GM23338 (cell line): ENCODE results near the gene NUP50. TPM values are rescaled to one million over a fixed set of nuclear protein-coding genes. Genes with fewer than 3 reads are reported as not detected.

ENCODE experiments used
- ATAC-seq: fragments of 200-7000 bp; cut with Tn5 transposase; 3 replicates; pipeline ENCODE4 v1.9.1; 2020
- DNase-seq: peaks from one replicate; pipeline ENCODE4 v3.0.0-alpha.2; 2015; ENCODE audit warnings: low spot score
- H2AFZ ChIP-seq: fragments of 200-600 bp; sonication (generic); 2 replicates; pipeline ENCODE4 v1.8.0; 2016; ENCODE audit warnings: antibody characterized with exemption, mild to moderate bottlenecking, moderate library complexity
- H3F3A ChIP-seq: fragments of 200-600 bp; sonication (generic); replicated peaks from 2 replicates; pipeline ENCODE4 v1.8.0; 2017; ENCODE audit warnings: antibody characterized with exemption, mixed run types, low read depth
- H3K27ac ChIP-seq: fragments of 200-600 bp; sonication (generic); 2 replicates; pipeline ENCODE4 v1.6.1; 2016; ENCODE audit warnings: low read depth
- H3K27me3 ChIP-seq: fragments of 200-600 bp; sonication (generic); 2 replicates; pipeline ENCODE4 v1.8.0; 2016; ENCODE audit warnings: mild to moderate bottlenecking, mixed run types, moderate library complexity; ENCODE audit not compliant: insufficient read depth
- H3K36me3 ChIP-seq: fragments of 200-600 bp; sonication (generic); 2 replicates; pipeline ENCODE4 v1.8.0; 2016; ENCODE audit warnings: mild to moderate bottlenecking; ENCODE audit not compliant: insufficient read depth
- H3K4me1 ChIP-seq: fragments of 200-600 bp; sonication (generic); 2 replicates; pipeline ENCODE4 v1.8.0; 2016; ENCODE audit warnings: mild to moderate bottlenecking, moderate library complexity; ENCODE audit not compliant: insufficient read depth
- H3K4me2 ChIP-seq: fragments of 200-600 bp; sonication (generic); 2 replicates; pipeline ENCODE4 v1.7.1; 2017; ENCODE audit warnings: mixed run types
- H3K4me3 ChIP-seq: fragments of 200-600 bp; sonication (generic); 2 replicates; pipeline ENCODE4 v1.6.1; 2016; ENCODE audit warnings: mixed run types
- H3K79me2 ChIP-seq: fragments of 200-600 bp; sonication (generic); replicated peaks from 2 replicates; pipeline ENCODE4 v1.8.0; 2017; ENCODE audit warnings: mild to moderate bottlenecking; ENCODE audit not compliant: insufficient read depth
- H3K9me2 ChIP-seq: fragments of 200-600 bp; sonication (generic); 2 replicates; pipeline ENCODE4 v1.8.0; 2017; ENCODE audit not compliant: insufficient read depth
- H4K20me1 ChIP-seq: fragments of 200-600 bp; sonication (generic); replicated peaks from 2 replicates; pipeline ENCODE4 v1.8.0; 2017; ENCODE audit warnings: mild to moderate bottlenecking; ENCODE audit not compliant: insufficient read depth
- H3K27ac Mint-ChIP-seq: 2 replicates; pipeline ENCODE4 v1.8.0; 2020; ENCODE audit warnings: inconsistent platforms, mild to moderate bottlenecking, moderate library complexity, mixed read lengths
- H3K27me3 Mint-ChIP-seq: 3 replicates; pipeline ENCODE4 v1.8.0; 2022; ENCODE audit warnings: low read depth, mild to moderate bottlenecking, moderate library complexity, mixed read lengths, inconsistent platforms; ENCODE audit not compliant: insufficient read depth, poor library complexity
- H3K36me3 Mint-ChIP-seq: 3 replicates; pipeline ENCODE4 v1.8.0; 2021; ENCODE audit warnings: low read depth, mild to moderate bottlenecking, inconsistent platforms, moderate library complexity, mixed read lengths
- H3K4me1 Mint-ChIP-seq: 3 replicates; pipeline ENCODE4 v1.8.0; 2020; ENCODE audit warnings: mild to moderate bottlenecking, inconsistent platforms, mixed read lengths
- H3K4me3 Mint-ChIP-seq: 3 replicates; pipeline ENCODE4 v1.8.0; 2021; ENCODE audit warnings: moderate library complexity, mild to moderate bottlenecking, inconsistent platforms, mixed read lengths
- H3K9me3 Mint-ChIP-seq: 3 replicates; pipeline ENCODE4 v1.8.0; 2020; ENCODE audit warnings: moderate library complexity, mild to moderate bottlenecking, inconsistent platforms, mixed read lengths
- CREB1 ChIP-seq: fragments of 250-450 bp; sonication (Bioruptor Pico); IDR thresholded peaks from 2 replicates; pipeline ENCODE4 v1.5.0; 2020; ENCODE audit warnings: low read depth, mild to moderate bottlenecking, moderate library complexity
- EZH2phosphoT487 ChIP-seq: fragments of 200-600 bp; sonication (generic); IDR thresholded peaks from one replicate; pipeline ENCODE4 v1.8.1; 2018; ENCODE audit warnings: antibody characterized with exemption; ENCODE audit not compliant: unreplicated experiment
- JUNB ChIP-seq: IDR thresholded peaks from one replicate; pipeline ENCODE4 v1.6.1; 2016; ENCODE audit warnings: antibody characterized with exemption; ENCODE audit not compliant: unreplicated experiment
- NANOG ChIP-seq: IDR thresholded peaks from 2 replicates; pipeline ENCODE4 v1.6.1; 2016; ENCODE audit warnings: antibody characterized with exemption, borderline replicate concordance
- POLR2AphosphoS5 ChIP-seq: IDR thresholded peaks from 2 replicates; pipeline ENCODE4 v1.6.1; 2016; ENCODE audit warnings: antibody characterized with exemption, low read depth
- ZNF114 ChIP-seq: fragments of 250-450 bp; sonication (Bioruptor Pico); IDR thresholded peaks from 2 replicates; pipeline ENCODE4 v1.5.0; 2020; ENCODE audit warnings: mild to moderate bottlenecking, moderate library complexity
- ZNF331 ChIP-seq: fragments of 250-450 bp; sonication (Bioruptor Pico); IDR thresholded peaks from 2 replicates; pipeline ENCODE4 v1.5.0; 2020; ENCODE audit warnings: low read depth, mild to moderate bottlenecking, moderate library complexity
- polyA plus RNA-seq: library from polyadenylated mRNA; unstranded; fragments of >200 nt; fragmentation: Nextera tagmentation; extraction: Ambion mirVana; gene quantifications from 2 replicates; pipeline ENCODE4 v1.2.1, GENCODE V29; 2016
- total RNA-seq: library from RNA; depleted of rRNA; stranded (reverse); fragments of >200 nt; shearing (Covaris generic); gene quantifications from 2 replicates; pipeline ENCODE4 v1.2.3, GENCODE V29; 2014
- TF ChIP-seq, protein P1 (sequence below): fragments of 250-450 bp; sonication (Bioruptor Pico); IDR thresholded peaks from 2 replicates; pipeline ENCODE4 v1.5.0; 2020; ENCODE audit warnings: mild to moderate bottlenecking, moderate library complexity
- TF ChIP-seq, protein P2 (sequence below): IDR thresholded peaks from one replicate; pipeline ENCODE4 v1.6.1; 2018; ENCODE audit warnings: antibody characterized with exemption; ENCODE audit not compliant: unreplicated experiment
- TF ChIP-seq, protein P3 (sequence below): IDR thresholded peaks from 2 replicates; pipeline ENCODE4 v1.6.1; 2016; ENCODE audit warnings: antibody characterized with exemption

Gene NUP50
- total and polyA plus RNA-seq, 2 experiments from 2014 or later, result 45.9 to 96.6 TPM

DNA sequence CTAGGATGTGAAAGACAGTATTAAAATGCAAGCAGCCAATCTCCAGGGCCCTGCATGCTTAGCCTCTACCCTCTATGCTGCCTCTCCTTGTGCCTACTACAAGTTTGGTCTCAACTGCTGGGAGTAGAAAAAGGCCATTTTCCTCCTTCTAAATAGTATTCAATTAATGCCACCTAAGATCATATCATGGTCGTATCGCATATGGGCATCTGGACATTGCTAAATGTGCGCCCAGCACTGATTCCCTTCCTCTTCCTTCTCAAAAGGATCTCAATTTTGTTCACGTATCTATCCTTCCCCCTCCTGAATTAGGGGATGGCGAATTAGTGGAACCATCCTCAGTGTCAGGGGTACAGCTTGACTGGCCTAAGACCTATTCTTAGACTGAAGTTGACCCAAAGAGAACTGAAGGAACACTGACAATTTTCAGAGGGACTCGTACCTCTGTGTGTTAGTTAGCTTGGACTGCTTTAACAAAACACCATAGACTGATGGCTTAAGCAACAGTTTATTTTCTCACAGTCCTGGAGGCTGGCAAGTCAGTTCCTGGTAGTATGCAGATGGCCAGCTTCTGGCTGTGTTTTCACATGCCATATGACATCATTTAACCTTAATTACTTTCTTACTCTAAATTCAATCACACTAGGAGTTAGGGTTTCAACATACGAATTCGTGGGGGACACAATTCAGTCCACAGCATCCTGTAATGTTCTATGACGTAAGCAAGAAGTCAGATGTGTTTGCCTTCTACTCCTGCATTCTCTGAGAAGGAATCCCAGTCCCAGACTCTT lies 8.5 kb upstream of the NUP50 start:
- no peak for ATAC-seq
- H3K36me3 Mint-ChIP-seq, result peaks cover 23% of the 10 kb centered on the region

DNA sequence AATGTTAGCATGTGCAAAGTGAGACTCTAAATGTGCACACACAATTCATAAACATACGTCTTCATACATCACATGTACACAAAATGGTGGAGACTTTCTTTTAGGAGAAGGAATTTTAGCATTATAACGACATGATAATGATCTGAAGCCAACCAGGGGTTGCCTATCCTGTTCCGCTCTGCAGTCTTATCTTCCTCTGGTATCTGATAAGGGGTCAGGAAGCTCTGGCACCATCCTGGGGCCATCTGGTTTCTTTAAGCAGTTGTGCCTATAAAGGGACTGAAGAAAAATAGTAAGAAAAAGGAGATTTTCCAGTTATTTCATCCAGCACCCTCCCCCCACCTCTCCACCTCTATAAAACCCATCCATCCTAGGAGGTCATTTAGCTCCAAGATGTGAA lies 5.8 kb upstream of the NUP50 start:
- Histone ChIP-seq H3F3A (peaks cover 20% of the 10 kb centered on the region; the same call in 1 of the 2 replicates), H4K20me1 (peaks cover 26% of the 10 kb centered on the region), H3K4me1 (peaks cover 35% of the 10 kb centered on the region), H2AFZ (no peak overlapping the region), H3K4me2 (no peak overlapping the region), H3K9me2 (no peaks in the 10 kb centered on the region), H3K36me3 (peaks cover 11% of the 10 kb centered on the region; the same call in 1 of the 2 replicates), H3K27ac (no peak overlapping the region), H3K79me2 (peaks cover 51% of the 10 kb centered on the region), H3K27me3 (no peaks in the 10 kb centered on the region), H3K4me3 (no peak overlapping the region)
- Mint-ChIP-seq H3K36me3 (peaks cover 22% of the 10 kb centered on the region), H3K27me3 (peaks cover 7% of the 10 kb centered on the region), H3K4me1 (peaks cover 30% of the 10 kb centered on the region), H3K27ac (no peak overlapping the region), H3K9me3 (no peaks in the 10 kb centered on the region), H3K4me3 (no peak overlapping the region)
- DNase-seq (no peak), ATAC-seq (no peak)
- TF ChIP-seq, protein P1, sequence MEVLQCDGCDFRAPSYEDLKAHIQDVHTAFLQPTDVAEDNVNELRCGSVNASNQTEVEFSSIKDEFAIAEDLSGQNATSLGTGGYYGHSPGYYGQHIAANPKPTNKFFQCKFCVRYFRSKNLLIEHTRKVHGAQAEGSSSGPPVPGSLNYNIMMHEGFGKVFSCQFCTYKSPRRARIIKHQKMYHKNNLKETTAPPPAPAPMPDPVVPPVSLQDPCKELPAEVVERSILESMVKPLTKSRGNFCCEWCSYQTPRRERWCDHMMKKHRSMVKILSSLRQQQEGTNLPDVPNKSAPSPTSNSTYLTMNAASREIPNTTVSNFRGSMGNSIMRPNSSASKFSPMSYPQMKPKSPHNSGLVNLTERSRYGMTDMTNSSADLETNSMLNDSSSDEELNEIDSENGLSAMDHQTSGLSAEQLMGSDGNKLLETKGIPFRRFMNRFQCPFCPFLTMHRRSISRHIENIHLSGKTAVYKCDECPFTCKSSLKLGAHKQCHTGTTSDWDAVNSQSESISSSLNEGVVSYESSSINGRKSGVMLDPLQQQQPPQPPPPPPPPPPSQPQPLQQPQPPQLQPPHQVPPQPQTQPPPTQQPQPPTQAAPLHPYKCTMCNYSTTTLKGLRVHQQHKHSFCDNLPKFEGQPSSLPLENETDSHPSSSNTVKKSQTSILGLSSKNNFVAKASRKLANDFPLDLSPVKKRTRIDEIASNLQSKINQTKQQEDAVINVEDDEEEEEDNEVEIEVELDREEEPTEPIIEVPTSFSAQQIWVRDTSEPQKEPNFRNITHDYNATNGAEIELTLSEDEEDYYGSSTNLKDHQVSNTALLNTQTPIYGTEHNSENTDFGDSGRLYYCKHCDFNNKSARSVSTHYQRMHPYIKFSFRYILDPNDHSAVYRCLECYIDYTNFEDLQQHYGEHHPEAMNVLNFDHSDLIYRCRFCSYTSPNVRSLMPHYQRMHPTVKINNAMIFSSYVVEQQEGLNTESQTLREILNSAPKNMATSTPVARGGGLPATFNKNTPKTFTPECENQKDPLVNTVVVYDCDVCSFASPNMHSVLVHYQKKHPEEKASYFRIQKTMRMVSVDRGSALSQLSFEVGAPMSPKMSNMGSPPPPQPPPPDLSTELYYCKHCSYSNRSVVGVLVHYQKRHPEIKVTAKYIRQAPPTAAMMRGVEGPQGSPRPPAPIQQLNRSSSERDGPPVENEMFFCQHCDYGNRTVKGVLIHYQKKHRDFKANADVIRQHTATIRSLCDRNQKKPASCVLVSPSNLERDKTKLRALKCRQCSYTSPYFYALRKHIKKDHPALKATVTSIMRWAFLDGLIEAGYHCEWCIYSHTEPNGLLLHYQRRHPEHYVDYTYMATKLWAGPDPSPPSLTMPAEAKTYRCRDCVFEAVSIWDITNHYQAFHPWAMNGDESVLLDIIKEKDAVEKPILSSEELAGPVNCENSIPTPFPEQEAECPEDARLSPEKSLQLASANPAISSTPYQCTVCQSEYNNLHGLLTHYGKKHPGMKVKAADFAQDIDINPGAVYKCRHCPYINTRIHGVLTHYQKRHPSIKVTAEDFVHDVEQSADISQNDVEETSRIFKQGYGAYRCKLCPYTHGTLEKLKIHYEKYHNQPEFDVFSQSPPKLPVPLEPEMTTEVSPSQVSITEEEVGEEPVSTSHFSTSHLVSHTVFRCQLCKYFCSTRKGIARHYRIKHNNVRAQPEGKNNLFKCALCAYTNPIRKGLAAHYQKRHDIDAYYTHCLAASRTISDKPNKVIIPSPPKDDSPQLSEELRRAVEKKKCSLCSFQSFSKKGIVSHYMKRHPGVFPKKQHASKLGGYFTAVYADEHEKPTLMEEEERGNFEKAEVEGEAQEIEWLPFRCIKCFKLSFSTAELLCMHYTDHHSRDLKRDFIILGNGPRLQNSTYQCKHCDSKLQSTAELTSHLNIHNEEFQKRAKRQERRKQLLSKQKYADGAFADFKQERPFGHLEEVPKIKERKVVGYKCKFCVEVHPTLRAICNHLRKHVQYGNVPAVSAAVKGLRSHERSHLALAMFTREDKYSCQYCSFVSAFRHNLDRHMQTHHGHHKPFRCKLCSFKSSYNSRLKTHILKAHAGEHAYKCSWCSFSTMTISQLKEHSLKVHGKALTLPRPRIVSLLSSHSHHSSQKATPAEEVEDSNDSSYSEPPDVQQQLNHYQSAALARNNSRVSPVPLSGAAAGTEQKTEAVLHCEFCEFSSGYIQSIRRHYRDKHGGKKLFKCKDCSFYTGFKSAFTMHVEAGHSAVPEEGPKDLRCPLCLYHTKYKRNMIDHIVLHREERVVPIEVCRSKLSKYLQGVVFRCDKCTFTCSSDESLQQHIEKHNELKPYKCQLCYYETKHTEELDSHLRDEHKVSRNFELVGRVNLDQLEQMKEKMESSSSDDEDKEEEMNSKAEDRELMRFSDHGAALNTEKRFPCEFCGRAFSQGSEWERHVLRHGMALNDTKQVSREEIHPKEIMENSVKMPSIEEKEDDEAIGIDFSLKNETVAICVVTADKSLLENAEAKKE (CRISPR knock-in tag), result no peak
- no peak for TF ChIP-seq NANOG
- TF ChIP-seq POLR2AphosphoS5, result no peak
- TF ChIP-seq ZNF331 (CRISPR knock-in tag), result no peak
- TF ChIP-seq EZH2phosphoT487, result no peak
- no peak for TF ChIP-seq ZNF114 (CRISPR knock-in tag)
- TF ChIP-seq JUNB, result no peak
- no peak for TF ChIP-seq CREB1 (CRISPR knock-in tag)
- TF ChIP-seq, protein P2, sequence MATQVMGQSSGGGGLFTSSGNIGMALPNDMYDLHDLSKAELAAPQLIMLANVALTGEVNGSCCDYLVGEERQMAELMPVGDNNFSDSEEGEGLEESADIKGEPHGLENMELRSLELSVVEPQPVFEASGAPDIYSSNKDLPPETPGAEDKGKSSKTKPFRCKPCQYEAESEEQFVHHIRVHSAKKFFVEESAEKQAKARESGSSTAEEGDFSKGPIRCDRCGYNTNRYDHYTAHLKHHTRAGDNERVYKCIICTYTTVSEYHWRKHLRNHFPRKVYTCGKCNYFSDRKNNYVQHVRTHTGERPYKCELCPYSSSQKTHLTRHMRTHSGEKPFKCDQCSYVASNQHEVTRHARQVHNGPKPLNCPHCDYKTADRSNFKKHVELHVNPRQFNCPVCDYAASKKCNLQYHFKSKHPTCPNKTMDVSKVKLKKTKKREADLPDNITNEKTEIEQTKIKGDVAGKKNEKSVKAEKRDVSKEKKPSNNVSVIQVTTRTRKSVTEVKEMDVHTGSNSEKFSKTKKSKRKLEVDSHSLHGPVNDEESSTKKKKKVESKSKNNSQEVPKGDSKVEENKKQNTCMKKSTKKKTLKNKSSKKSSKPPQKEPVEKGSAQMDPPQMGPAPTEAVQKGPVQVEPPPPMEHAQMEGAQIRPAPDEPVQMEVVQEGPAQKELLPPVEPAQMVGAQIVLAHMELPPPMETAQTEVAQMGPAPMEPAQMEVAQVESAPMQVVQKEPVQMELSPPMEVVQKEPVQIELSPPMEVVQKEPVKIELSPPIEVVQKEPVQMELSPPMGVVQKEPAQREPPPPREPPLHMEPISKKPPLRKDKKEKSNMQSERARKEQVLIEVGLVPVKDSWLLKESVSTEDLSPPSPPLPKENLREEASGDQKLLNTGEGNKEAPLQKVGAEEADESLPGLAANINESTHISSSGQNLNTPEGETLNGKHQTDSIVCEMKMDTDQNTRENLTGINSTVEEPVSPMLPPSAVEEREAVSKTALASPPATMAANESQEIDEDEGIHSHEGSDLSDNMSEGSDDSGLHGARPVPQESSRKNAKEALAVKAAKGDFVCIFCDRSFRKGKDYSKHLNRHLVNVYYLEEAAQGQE, result no peak
- TF ChIP-seq, protein P3, sequence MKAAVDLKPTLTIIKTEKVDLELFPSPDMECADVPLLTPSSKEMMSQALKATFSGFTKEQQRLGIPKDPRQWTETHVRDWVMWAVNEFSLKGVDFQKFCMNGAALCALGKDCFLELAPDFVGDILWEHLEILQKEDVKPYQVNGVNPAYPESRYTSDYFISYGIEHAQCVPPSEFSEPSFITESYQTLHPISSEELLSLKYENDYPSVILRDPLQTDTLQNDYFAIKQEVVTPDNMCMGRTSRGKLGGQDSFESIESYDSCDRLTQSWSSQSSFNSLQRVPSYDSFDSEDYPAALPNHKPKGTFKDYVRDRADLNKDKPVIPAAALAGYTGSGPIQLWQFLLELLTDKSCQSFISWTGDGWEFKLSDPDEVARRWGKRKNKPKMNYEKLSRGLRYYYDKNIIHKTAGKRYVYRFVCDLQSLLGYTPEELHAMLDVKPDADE, result no peak

More for the DNA sequence above, 8.5 kb upstream of the NUP50 start:
- H3K36me3 ChIP-seq, result peaks cover 11% of the 10 kb centered on the region; the same call in 1 of the 2 replicates
- no peaks in the 10 kb centered on the region for H3K9me2 ChIP-seq
- H3K4me3 ChIP-seq, result no peak overlapping the region
- no peak for DNase-seq
- no peak overlapping the region for H3K27ac Mint-ChIP-seq
- no peak overlapping the region for H3K27ac ChIP-seq
- no peak overlapping the region for H3K4me2 ChIP-seq
- H3K27me3 ChIP-seq, result no peaks in the 10 kb centered on the region
- H3K4me1 ChIP-seq, result peaks cover 10% of the 10 kb centered on the region
- H2AFZ ChIP-seq, result no peak overlapping the region
- H3K27me3 Mint-ChIP-seq, result peaks cover 4% of the 10 kb centered on the region
- H3K4me1 Mint-ChIP-seq, result peaks cover 12% of the 10 kb centered on the region
- H3F3A ChIP-seq, result 0 out of 2 replicates have a peak, but pooled peaks cover 14% of the 10 kb centered on the region
- peaks cover 19% of the 10 kb centered on the region for H4K20me1 ChIP-seq
- H3K9me3 Mint-ChIP-seq, result no peaks in the 10 kb centered on the region
- H3K4me3 Mint-ChIP-seq, result no peak overlapping the region
- TF ChIP-seq NANOG (no peak), POLR2AphosphoS5 (no peak)
- H3K79me2 ChIP-seq, result peaks cover 24% of the 10 kb centered on the region
